Ureter (tissue), 1 donor: ENCODE measurements around the gene TP53I11. TPM values are rescaled to one million over a fixed set of nuclear protein-coding genes. Genes with fewer than 3 reads are reported as not detected.
A peak's percentile ranks its signal among the peaks of the same experiment; 100 is the strongest.

Experiments used
- DNase-seq: peaks from one replicate; pipeline ENCODE4 v3.0.0-alpha.2; 2020; ENCODE audit warnings: low spot score
- total RNA-seq: library from RNA; stranded (reverse); gene quantifications from one replicate; pipeline ENCODE4 v1.2.4, GENCODE V29; 2023
- donor health status: DM: yes; HTN: yes; CAD: no.

TP53I11 gene
- total RNA-seq, 1 donor from 2014 or later: 67.7 TPM

GRCh38 chr11:44940835-44941234, 9.8 kb downstream of the TP53I11 start:
- DNase-seq: no peak

GRCh38 chr11:44940404-44940803, 10.3 kb downstream of the TP53I11 start:
- no peak for DNase-seq

GRCh38 chr11:44939673-44940395, 10.8 kb downstream of the TP53I11 start:
- no peak for DNase-seq

- DNase-seq: no peak
Measured at GRCh38 chr11:44938066-44938691, 12.5 kb downstream of the TP53I11 start.

GRCh38 chr11:44936951-44937543, 13.6 kb downstream of the TP53I11 start:
- DNase-seq: no peak

GRCh38 chr11:44936525-44936924, 14.2 kb downstream of the TP53I11 start:
- DNase-seq: peak; percentile 89

GRCh38 chr11:44934735-44935250, 15.9 kb downstream of the TP53I11 start:
- DNase-seq: no peak

GRCh38 chr11:44934110-44934509, 16.6 kb downstream of the TP53I11 start:
- no peak for DNase-seq

GRCh38 chr11:44931466-44931865, 19.2 kb downstream of the TP53I11 start:
- no peak for DNase-seq

GRCh38 chr11:44930588-44931302, 19.9 kb downstream of the TP53I11 start:
- DNase-seq: no peak

- no peak for DNase-seq
Measured at GRCh38 chr11:44928816-44929215, 21.9 kb downstream of the TP53I11 start.

- no peak for DNase-seq
Measured at GRCh38 chr11:44928144-44928543, 22.5 kb downstream of the TP53I11 start.

- no peak for DNase-seq
Measured at GRCh38 chr11:44927174-44927661, 23.5 kb downstream of the TP53I11 start.

GRCh38 chr11:44926036-44926435, 24.6 kb downstream of the TP53I11 start:
- DNase-seq: no peak

GRCh38 chr11:44923806-44924205, 26.9 kb downstream of the TP53I11 start:
- DNase-seq: no peak

- no peak for DNase-seq
Measured at GRCh38 chr11:44923115-44923514, 27.6 kb downstream of the TP53I11 start.

- no peak for DNase-seq
Measured at GRCh38 chr11:44920451-44920850, 30.2 kb downstream of the TP53I11 start.

- no peak for DNase-seq
Measured at GRCh38 chr11:44917741-44918140, 32.9 kb downstream of the TP53I11 start.

- no peak for DNase-seq
Measured at GRCh38 chr11:44916801-44917385, 33.8 kb downstream of the TP53I11 start.

GRCh38 chr11:44916331-44916730, 34.4 kb downstream of the TP53I11 start:
- DNase-seq: no peak

- no peak for DNase-seq
Measured at GRCh38 chr11:44915621-44916020, 35.1 kb downstream of the TP53I11 start.

- no peak for DNase-seq
Measured at GRCh38 chr11:44915004-44915403, 35.7 kb downstream of the TP53I11 start.
